Measurements from ENCODE around the gene MAST1. TPM values are rescaled to one million over a fixed set of nuclear protein-coding genes. Genes with fewer than 3 reads are reported as not detected.
"Not testable (repeated sequence)": the region's sequence is repeated elsewhere in the genome, so short reads cannot be mapped to it uniquely, and the experiment has no call there.

The MAST1 gene
- total RNA-seq, 1 donor from 2014 or later: 1.2 TPM

DNA sequence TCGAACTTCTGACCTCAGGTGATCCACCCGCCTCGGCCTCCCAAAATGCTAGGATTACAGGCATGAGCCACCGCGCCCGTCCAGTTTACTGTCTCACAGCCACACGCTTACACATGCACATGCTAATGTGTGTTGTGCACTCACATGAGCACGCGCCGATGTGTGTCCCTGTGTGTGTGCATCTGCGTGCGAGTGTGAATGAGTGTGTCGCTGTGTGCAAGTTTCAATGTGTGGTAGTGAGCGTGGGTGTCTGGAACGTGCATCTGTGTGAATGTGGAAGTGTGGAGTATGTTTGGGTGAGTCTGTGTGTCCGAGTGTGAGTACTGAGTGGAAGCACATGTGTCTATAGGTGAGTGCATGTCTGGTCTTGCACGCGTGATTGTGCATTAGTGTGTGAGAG lies 4.2 kb downstream of the MAST1 start:
- H3K27ac ChIP-seq: no peak overlapping the region
- H3K9me3 ChIP-seq: no peaks in the 10 kb centered on the region
- intact Hi-C loops (cut with DNase I): no loop called here
- DNase-seq (ENCODE audit: extremely low spot score in 2 of 2): no peak
- TF ChIP-seq POLR2AphosphoS5 (IDR thresholded peaks at IDR 0.05; ENCODE audit: insufficient read depth in 1 of 2, low read depth in 1 of 2) (no peak), POLR2A (IDR thresholded peaks at IDR 0.05) (no peak)
- TF ChIP-seq, protein P1, sequence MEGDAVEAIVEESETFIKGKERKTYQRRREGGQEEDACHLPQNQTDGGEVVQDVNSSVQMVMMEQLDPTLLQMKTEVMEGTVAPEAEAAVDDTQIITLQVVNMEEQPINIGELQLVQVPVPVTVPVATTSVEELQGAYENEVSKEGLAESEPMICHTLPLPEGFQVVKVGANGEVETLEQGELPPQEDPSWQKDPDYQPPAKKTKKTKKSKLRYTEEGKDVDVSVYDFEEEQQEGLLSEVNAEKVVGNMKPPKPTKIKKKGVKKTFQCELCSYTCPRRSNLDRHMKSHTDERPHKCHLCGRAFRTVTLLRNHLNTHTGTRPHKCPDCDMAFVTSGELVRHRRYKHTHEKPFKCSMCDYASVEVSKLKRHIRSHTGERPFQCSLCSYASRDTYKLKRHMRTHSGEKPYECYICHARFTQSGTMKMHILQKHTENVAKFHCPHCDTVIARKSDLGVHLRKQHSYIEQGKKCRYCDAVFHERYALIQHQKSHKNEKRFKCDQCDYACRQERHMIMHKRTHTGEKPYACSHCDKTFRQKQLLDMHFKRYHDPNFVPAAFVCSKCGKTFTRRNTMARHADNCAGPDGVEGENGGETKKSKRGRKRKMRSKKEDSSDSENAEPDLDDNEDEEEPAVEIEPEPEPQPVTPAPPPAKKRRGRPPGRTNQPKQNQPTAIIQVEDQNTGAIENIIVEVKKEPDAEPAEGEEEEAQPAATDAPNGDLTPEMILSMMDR (IDR thresholded peaks at IDR 0.05): no peak
- peaks cover 15% of the 10 kb centered on the region for H3K4me1 ChIP-seq
- no peaks in the 10 kb centered on the region for H3K36me3 ChIP-seq
- peaks cover 29% of the 10 kb centered on the region for H3K27me3 ChIP-seq
- no peak overlapping the region for H3K4me3 ChIP-seq

DNA sequence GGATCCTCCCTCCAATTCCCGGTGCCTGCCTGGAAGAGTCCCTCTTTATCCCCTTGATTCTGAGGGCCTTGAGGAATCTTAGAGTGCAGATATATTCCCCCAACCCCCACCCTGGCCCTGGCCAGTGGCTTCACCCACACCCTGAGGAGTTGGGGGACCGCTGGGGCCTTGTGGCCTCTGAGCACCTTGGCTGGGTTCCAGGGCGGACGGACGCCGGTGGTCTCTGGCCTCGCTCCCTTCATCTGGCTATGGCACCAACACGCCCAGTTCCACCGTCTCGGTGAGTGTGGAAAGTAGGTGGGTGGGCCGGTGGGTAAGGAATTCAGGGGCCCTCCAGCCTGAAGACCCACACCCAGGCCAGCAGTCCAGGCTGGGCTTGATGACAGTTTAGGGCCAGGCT lies 5.0 kb downstream of the MAST1 start:
- Histone ChIP-seq H3K4me1 (peaks cover 22% of the 10 kb centered on the region), H3K9me3 (no peaks in the 10 kb centered on the region), H3K27ac (no peak overlapping the region), H3K27me3 (peaks cover 25% of the 10 kb centered on the region), H3K4me3 (no peak overlapping the region), H3K36me3 (no peaks in the 10 kb centered on the region)
- intact Hi-C loops (cut with DNase I): no loop called here
- DNase-seq (ENCODE audit: extremely low spot score in 2 of 2): no peak
- no peak for TF ChIP-seq POLR2A (IDR thresholded peaks at IDR 0.05)
- TF ChIP-seq, protein P1 (IDR thresholded peaks at IDR 0.05): no peak
- TF ChIP-seq POLR2AphosphoS5 (IDR thresholded peaks at IDR 0.05; ENCODE audit: insufficient read depth in 1 of 2, low read depth in 1 of 2): no peak

DNA sequence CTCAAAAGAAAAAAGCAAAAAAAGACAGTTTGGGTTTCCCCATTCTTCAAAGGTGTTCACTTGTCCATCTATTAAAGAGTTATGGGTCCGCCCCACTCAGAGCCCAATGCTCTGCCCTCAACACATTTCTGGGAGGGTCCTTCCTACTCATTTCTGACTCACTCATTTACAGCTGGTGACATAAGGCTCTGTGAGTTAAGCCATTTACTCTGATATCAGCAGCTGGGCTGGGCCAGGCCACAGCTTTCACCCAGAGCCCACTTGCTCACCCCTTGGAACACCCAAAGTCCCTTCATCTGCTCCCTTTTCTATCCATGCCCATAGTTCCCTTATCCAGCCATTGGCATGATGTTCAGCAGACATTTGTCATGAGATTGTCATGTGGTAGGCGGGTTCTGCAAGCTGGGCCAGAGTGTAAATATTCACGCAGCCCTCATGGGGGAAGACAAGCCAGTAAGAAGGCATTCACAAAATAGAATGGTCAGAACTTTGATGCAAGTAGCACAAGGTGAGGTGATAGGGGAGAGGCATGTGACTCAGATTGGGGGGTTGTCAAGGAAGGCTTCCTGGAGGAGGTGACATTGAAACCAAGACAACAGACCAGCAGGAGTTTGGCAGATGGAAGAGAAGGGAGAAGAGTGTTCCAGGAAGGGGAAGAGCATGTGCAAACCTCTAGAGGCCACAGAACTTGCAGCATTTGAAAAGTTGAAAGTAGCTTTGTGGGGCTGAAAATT lies 5.9 kb downstream of the MAST1 start:
- H3K9me3 ChIP-seq: no peaks in the 10 kb centered on the region
- intact Hi-C loops (cut with DNase I): loop anchor here (2.0 kb wide), 1 partner anchor 73 kb away; no protein-coding TSS in a partner anchor
- peaks cover 18% of the 10 kb centered on the region for H3K27me3 ChIP-seq

DNA sequence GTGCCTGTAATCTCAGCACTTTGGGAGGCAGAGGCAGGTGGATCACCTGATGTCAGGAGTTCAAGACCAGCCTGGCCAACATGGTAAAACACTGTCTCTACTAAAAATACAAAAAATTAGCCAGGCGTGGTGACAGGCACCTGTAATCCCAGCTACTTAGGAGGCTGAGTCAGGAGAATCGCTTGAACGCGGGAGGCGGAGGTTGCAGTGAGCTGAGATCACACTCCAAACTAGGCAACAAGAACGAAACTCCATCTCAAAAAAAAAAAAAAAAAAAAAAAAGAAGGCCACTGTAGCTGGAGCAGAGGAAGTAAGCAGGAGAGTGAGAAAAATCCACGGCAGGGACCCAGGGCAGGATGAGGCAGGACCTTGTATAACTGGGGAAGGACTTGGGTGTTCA lies 8.3 kb downstream of the MAST1 start:
- H3K27me3 ChIP-seq; intact Hi-C loops (cut with DNase I): not testable (repeated sequence)

More for the DNA sequence above, 5.9 kb downstream of the MAST1 start:
- no peak overlapping the region for H3K4me3 ChIP-seq
- no peaks in the 10 kb centered on the region for H3K36me3 ChIP-seq
- H3K4me1 ChIP-seq: peaks cover 13% of the 10 kb centered on the region
- H3K27ac ChIP-seq: no peak overlapping the region
- TF ChIP-seq POLR2A (IDR thresholded peaks at IDR 0.05) (no peak), POLR2AphosphoS5 (IDR thresholded peaks at IDR 0.05; ENCODE audit: insufficient read depth in 1 of 2, low read depth in 1 of 2) (no peak)
- TF ChIP-seq, protein P1 (IDR thresholded peaks at IDR 0.05): no peak
- DNase-seq (ENCODE audit: extremely low spot score in 2 of 2): no peak

DNA sequence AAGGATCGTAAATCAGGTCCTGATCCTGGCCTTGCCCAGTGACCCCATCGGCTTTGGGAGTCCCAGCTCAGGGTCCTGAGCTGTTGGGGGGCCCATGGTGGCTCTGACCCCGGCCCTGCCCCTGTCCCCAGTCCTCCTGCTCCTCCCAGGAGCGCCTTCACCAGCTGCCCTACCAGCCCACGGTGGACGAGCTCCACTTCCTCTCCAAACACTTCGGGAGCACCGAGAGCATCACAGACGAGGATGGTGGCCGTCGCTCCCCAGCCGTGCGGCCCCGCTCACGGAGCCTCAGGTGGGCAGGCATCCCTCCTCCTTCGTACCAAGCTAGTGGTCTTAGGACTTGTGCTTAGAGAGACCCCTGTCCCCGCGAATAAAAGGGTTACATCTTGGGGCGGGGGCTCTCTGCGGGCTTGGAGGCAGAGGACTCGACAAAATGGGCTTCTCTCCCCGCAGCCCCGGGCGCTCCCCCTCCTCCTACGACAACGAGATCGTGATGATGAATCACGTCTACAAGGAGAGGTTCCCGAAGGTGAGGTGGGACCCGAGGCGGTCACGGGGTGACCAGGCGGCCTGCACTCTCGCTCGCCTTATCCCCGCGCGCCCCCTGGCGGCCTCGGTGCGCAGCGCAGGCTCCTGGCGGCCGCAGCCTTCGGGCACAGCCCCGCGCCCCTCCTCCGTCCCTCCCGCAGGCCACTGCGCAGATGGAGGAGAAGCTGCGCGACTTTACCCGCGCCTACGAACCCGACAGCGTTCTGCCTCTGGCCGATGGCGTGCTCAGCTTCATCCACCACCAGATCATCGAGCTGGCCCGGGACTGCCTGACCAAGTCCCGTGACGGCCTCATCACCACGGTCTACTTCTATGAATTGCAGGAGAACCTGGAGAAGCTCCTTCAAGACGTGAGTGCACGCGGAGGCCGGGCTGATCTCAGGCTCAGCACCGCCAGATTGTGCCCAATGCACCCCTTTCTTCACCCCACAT lies 9.1 kb downstream of the MAST1 start:
- intact Hi-C loops (cut with DNase I): no loop called here
- Histone ChIP-seq H3K4me1 (peaks cover 12% of the 10 kb centered on the region), H3K36me3 (no peaks in the 10 kb centered on the region), H3K27me3 (no peaks in the 10 kb centered on the region), H3K4me3 (peak overlapping the region; percentile 20 to 33), H3K27ac (no peak overlapping the region), H3K9me3 (no peaks in the 10 kb centered on the region)
- no peak for DNase-seq (ENCODE audit: extremely low spot score in 2 of 2)
- TF ChIP-seq, protein P1 (IDR thresholded peaks at IDR 0.05): peak; percentile 96 to 100 (median 97)
- peak; percentile 52 to 57 for TF ChIP-seq POLR2AphosphoS5 (IDR thresholded peaks at IDR 0.05; ENCODE audit: insufficient read depth in 1 of 2, low read depth in 1 of 2)
- TF ChIP-seq POLR2A (IDR thresholded peaks at IDR 0.05): no peak

More for the DNA sequence above, 8.3 kb downstream of the MAST1 start:
- H3K27ac ChIP-seq; H3K36me3 ChIP-seq; H3K9me3 ChIP-seq; DNase-seq (ENCODE audit: extremely low spot score in 2 of 2); H3K4me3 ChIP-seq: not testable (repeated sequence)
- peaks cover 12% of the 10 kb centered on the region for H3K4me1 ChIP-seq
